Activated CD8-positive, alpha-beta memory T cell treated with anti-CD3 and anti-CD28 coated beads for 48 hours (primary cell): Measurements from ENCODE around the gene COQ2.

Experiments used
- DNase-seq, 3 experiments: peaks; one replicate each; pipeline ENCODE4 v3.0.0-alpha.2; 2020; ENCODE audit warnings: low read depth in 2 of 3, low spot score in 2 of 3

Gene COQ2

GRCh38 chr4:83219344-83220331 lies 65.0 kb downstream of the COQ2 start:
- no peak for DNase-seq

GRCh38 chr4:83217721-83218522 lies 66.7 kb downstream of the COQ2 start:
- peak in 1 of 3 experiments; percentile 39 for DNase-seq

- DNase-seq: no peak
Observed at GRCh38 chr4:83216959-83217683, 67.5 kb downstream of the COQ2 start.

- DNase-seq: no peak
Observed at GRCh38 chr4:83214079-83214478, 70.5 kb downstream of the COQ2 start.
